Measurements from ENCODE around the gene RXFP3.

DNA sequence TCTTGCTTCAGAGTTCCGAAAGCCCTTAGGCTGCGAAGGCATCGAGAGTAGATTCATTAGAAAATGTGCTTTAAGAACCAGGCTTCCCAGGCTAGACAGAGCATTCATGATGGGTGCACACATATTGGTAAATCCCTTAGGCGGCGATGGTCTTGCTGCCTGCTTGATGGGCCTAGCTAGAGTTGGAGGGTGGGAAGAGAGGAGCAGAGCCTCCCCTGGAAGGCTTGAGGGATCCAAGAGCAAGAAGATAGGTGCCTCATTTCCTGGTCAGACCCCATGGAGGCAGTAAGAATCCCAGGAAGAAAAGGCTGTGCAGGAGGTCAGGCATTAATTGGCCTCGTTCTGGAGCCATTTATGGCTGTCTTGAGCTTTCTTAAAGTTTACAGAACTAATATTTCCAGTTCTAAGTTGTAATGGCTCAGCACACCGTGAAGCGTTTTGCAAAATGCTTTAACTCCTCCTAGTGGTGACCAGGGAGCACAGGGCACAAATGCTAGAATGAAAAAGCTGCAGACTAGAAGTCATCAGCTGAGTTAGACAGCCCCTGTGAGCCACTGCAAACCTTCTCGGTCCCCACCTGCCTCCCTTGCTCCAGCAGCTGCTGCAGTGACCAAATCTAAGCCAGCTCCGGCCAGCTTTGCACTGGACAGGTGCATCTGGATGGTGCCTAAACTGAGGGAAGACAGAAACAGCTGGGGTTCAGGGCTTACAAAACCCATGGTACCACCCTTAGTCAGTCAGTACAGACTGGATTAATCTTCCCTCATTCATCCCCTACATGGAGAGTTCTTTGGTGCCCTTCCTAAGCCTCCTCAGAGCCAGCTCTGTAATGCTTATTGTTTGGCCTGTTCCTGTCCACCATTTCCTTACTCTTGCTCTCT, 33.6 kb downstream of the RXFP3 start:
- TF ChIP-seq EZH2 (IDR thresholded peaks at IDR 0.05; ENCODE audit: borderline replicate concordance, insufficient read depth, low read depth, low read length, poor library complexity, severe bottlenecking) (no peak), CTCF (IDR thresholded peaks at IDR 0.05) (peak; percentile 53)

Data from B cell (primary cell).